ENCODE data around the gene EXT2. TPM values are rescaled to one million over a fixed set of nuclear protein-coding genes. Genes with fewer than 3 reads are reported as not detected.

The EXT2 gene
- total RNA-seq, 2 experiments from 2014 or later, result 22.4 to 24.0 TPM

- Mint-ChIP-seq H3K36me3 (peaks cover 50% of the 10 kb centered on the region), H3K4me3 (no peak overlapping the region), H3K4me1 (no peaks in the 10 kb centered on the region), H3K27me3 (no peaks in the 10 kb centered on the region), H3K27ac (no peak overlapping the region), H3K9me3 (peaks cover 4% of the 10 kb centered on the region)
- no peak for DNase-seq
These were observed 111.8 kb downstream of the EXT2 start for GRCh38 chr11:44207292-44207691.

GRCh38 chr11:44208976-44209603 lies 113.6 kb downstream of the EXT2 start:
- H3K36me3 Mint-ChIP-seq, result peaks cover 56% of the 10 kb centered on the region
- H3K27ac Mint-ChIP-seq, result no peak overlapping the region
- H3K4me1 Mint-ChIP-seq, result no peaks in the 10 kb centered on the region
- no peak for DNase-seq
- no peaks in the 10 kb centered on the region for H3K27me3 Mint-ChIP-seq
- no peak overlapping the region for H3K4me3 Mint-ChIP-seq
- peaks cover 4% of the 10 kb centered on the region for H3K9me3 Mint-ChIP-seq

DNA sequence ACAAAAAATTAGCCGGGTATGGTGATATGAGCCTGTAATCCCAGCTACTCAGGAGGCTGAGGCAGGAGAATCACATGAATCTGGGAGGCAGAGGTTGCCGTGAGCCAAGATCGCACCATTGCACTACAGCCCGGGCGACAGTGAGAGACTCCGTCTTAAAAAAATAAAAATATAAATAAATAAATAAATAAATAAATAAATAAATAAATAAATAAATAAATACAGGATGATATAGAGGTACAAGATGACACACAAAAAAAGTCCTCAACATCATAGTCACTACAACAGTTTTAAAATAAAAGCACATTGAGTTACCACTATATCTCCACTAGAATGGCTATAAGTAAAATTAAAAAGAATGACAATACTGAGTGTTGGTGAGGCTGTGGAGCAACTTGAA lies 116.7 kb downstream of the EXT2 start:
- Mint-ChIP-seq H3K9me3 (peaks cover 4% of the 10 kb centered on the region), H3K4me1 (no peaks in the 10 kb centered on the region), H3K27ac (no peak overlapping the region), H3K36me3 (peaks cover 46% of the 10 kb centered on the region), H3K27me3 (no peaks in the 10 kb centered on the region), H3K4me3 (no peak overlapping the region)
- DNase-seq, result no peak

DNA sequence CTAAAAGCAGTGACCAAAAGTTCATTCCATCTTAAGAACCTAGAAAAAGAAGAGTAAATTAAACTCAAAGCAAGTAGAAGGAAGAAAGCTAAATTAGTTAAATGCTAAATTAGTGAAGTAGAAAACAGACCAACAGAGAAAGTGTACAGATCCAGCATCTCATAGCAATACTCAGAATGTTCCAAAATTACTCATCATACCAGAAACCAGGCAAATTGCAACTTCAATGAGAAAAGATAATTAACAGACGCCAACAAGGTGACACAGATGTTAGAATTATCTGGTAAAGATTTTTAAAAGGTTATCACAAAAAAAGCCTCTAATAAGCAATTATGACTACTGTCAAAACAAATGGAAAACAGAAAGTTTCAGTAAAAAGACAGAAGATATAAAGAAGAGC lies 117.7 kb downstream of the EXT2 start:
- Mint-ChIP-seq H3K36me3 (peaks cover 42% of the 10 kb centered on the region), H3K27ac (no peak overlapping the region), H3K4me1 (no peaks in the 10 kb centered on the region), H3K27me3 (no peaks in the 10 kb centered on the region), H3K9me3 (peaks cover 4% of the 10 kb centered on the region), H3K4me3 (no peak overlapping the region)
- no peak for DNase-seq

- Mint-ChIP-seq H3K27ac (no peak overlapping the region), H3K9me3 (no peaks in the 10 kb centered on the region), H3K36me3 (peaks cover 20% of the 10 kb centered on the region), H3K27me3 (no peaks in the 10 kb centered on the region), H3K4me1 (no peaks in the 10 kb centered on the region), H3K4me3 (no peak overlapping the region)
- DNase-seq, result no peak
These were observed 122.0 kb downstream of the EXT2 start for GRCh38 chr11:44217432-44217831.

- no peak for DNase-seq
- peaks cover 15% of the 10 kb centered on the region for H3K36me3 Mint-ChIP-seq
These were observed 124.6 kb downstream of the EXT2 start for GRCh38 chr11:44219830-44220796.

GRCh38 chr11:44221456-44221855 lies 126.0 kb downstream of the EXT2 start:
- H3K4me1 Mint-ChIP-seq, result peaks cover 8% of the 10 kb centered on the region
- H3K36me3 Mint-ChIP-seq, result peaks cover 16% of the 10 kb centered on the region
- no peaks in the 10 kb centered on the region for H3K9me3 Mint-ChIP-seq
- no peaks in the 10 kb centered on the region for H3K27me3 Mint-ChIP-seq
- H3K4me3 Mint-ChIP-seq, result no peak overlapping the region
- no peak overlapping the region for H3K27ac Mint-ChIP-seq
- DNase-seq, result no peak

More at GRCh38 chr11:44219830-44220796, 124.6 kb downstream of the EXT2 start:
- no peaks in the 10 kb centered on the region for H3K27me3 Mint-ChIP-seq
- no peak overlapping the region for H3K4me3 Mint-ChIP-seq
- H3K27ac Mint-ChIP-seq, result no peak overlapping the region
- H3K9me3 Mint-ChIP-seq, result no peaks in the 10 kb centered on the region
- peaks cover 5% of the 10 kb centered on the region for H3K4me1 Mint-ChIP-seq

DNA sequence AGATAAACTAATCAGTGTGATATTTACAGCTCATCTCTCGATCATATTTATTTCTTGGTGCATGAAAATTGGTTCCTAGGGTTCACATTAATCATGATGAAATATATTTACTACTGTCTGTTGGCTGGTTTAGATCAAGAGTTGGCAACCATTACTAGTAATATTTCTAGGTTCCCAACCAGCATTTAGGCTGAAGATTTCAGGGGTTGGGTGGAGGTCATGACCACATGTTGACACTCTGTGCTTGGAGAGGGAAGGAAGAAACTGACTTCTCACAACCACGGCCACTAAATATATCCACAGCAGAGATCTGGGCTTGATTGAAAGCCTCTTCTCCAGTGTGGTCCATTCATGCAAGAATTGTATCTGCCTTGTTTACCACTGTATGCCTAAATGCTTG lies 126.5 kb downstream of the EXT2 start:
- H3K4me3 Mint-ChIP-seq, result no peak overlapping the region
- no peak for DNase-seq
- no peaks in the 10 kb centered on the region for H3K27me3 Mint-ChIP-seq
- H3K9me3 Mint-ChIP-seq, result no peaks in the 10 kb centered on the region
- H3K4me1 Mint-ChIP-seq, result peaks cover 11% of the 10 kb centered on the region
- H3K36me3 Mint-ChIP-seq, result peaks cover 16% of the 10 kb centered on the region
- no peak overlapping the region for H3K27ac Mint-ChIP-seq

- H3K4me3 Mint-ChIP-seq, result no peak overlapping the region
- DNase-seq, result no peak
These were observed 127.8 kb downstream of the EXT2 start for GRCh38 chr11:44223238-44223637.

DNA sequence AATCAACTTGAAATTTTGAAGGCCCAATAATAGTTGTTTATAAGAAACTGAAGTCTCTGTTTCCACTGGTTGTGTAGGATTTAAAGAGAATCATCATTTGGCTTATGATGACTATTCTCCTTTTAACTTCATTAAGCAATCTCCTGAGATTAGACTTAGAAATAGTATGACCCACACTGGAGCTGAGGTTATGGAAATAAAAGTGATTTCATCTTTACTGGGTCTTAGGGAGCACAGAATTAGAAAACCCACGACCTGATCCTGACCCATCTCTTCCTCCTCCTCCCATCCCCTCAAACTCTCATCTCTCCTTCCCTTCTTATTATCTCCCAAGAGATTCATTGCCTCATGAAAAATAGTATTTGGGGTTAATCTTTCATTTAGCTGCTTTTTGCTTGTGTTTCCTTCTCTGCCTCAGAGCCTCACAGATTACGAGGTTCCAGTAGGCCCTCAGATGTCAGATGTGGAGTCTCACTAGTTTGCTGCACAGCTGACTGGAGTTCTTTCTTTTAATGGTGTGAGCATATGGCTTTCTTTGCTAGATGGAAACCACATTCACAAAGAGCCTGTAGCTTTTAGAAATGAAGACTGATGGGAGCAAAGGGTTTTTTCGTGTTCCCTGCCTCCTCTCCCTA lies 129.5 kb downstream of the EXT2 start:
- Mint-ChIP-seq H3K9me3 (no peaks in the 10 kb centered on the region), H3K27ac (no peak overlapping the region), H3K27me3 (no peaks in the 10 kb centered on the region)

More at GRCh38 chr11:44223238-44223637, 127.8 kb downstream of the EXT2 start:
- peaks cover 11% of the 10 kb centered on the region for H3K4me1 Mint-ChIP-seq
- no peaks in the 10 kb centered on the region for H3K9me3 Mint-ChIP-seq
- H3K36me3 Mint-ChIP-seq, result peaks cover 14% of the 10 kb centered on the region
- H3K27me3 Mint-ChIP-seq, result no peaks in the 10 kb centered on the region
- no peak overlapping the region for H3K27ac Mint-ChIP-seq

DNA sequence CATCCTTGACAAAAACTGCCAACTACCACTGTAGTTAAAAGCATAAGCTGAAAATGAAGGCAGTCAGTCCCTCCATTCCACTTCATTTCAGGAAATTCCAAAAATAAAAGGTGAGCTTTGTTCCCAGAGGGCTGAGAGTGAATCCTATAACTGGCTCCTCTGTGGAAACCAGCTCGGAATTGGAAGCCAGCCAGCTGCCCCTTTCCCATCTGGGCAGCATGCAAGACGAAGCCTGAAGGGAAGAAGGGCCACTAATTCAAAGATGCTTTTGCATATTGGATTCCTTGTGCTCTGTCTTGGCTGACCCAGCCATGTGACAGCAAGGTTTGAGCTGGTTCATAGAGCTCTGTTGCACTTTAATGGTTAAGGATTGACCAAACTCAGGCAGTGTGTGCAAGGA lies 131.0 kb downstream of the EXT2 start:
- peaks cover 9% of the 10 kb centered on the region for H3K36me3 Mint-ChIP-seq
- H3K27me3 Mint-ChIP-seq, result no peaks in the 10 kb centered on the region
- H3K9me3 Mint-ChIP-seq, result no peaks in the 10 kb centered on the region
- H3K4me1 Mint-ChIP-seq, result peaks cover 11% of the 10 kb centered on the region
- H3K27ac Mint-ChIP-seq, result no peak overlapping the region
- no peak for DNase-seq
- no peak overlapping the region for H3K4me3 Mint-ChIP-seq

More for the DNA sequence above, 129.5 kb downstream of the EXT2 start:
- peaks cover 11% of the 10 kb centered on the region for H3K4me1 Mint-ChIP-seq
- no peak overlapping the region for H3K4me3 Mint-ChIP-seq
- DNase-seq, result no peak
- peaks cover 12% of the 10 kb centered on the region for H3K36me3 Mint-ChIP-seq

GRCh38 chr11:44226945-44227344 lies 131.5 kb downstream of the EXT2 start:
- Mint-ChIP-seq H3K4me1 (peaks cover 11% of the 10 kb centered on the region), H3K9me3 (no peaks in the 10 kb centered on the region)

DNA sequence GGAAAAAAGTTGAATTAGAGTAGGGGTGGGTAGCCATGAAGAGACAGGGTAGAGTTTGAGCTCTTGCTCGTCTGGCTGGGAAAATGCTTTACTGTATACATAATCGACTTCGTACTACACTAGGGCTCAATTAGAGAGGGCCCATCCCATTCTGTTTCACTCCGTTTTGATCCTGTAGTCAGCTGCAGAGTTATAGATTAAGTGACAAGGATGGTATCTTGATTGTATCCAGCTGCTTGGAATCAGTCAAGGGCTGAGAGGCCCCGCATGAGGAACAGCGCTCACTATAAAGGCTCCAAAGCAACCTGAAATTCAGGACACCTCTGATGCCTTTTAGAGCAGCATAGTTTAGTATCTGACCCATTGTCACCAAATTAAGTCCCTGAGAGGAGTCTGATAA lies 132.9 kb downstream of the EXT2 start:
- peaks cover 4% of the 10 kb centered on the region for H3K36me3 Mint-ChIP-seq
- no peak overlapping the region for H3K27ac Mint-ChIP-seq
- H3K4me1 Mint-ChIP-seq, result peaks cover 11% of the 10 kb centered on the region
- H3K27me3 Mint-ChIP-seq, result no peaks in the 10 kb centered on the region
- DNase-seq, result no peak
- H3K9me3 Mint-ChIP-seq, result no peaks in the 10 kb centered on the region
- H3K4me3 Mint-ChIP-seq, result no peak overlapping the region

More at GRCh38 chr11:44226945-44227344, 131.5 kb downstream of the EXT2 start:
- no peak for DNase-seq
- peaks cover 6% of the 10 kb centered on the region for H3K36me3 Mint-ChIP-seq
- H3K27me3 Mint-ChIP-seq, result no peaks in the 10 kb centered on the region
- H3K4me3 Mint-ChIP-seq, result no peak overlapping the region
- H3K27ac Mint-ChIP-seq, result no peak overlapping the region

GRCh38 chr11:44229098-44229497 lies 133.6 kb downstream of the EXT2 start:
- Mint-ChIP-seq H3K9me3 (no peaks in the 10 kb centered on the region), H3K4me1 (peaks cover 11% of the 10 kb centered on the region), H3K36me3 (peaks cover 4% of the 10 kb centered on the region), H3K27me3 (no peaks in the 10 kb centered on the region), H3K4me3 (no peak overlapping the region), H3K27ac (no peak overlapping the region)
- no peak for DNase-seq

GRCh38 chr11:44229624-44230023 lies 134.1 kb downstream of the EXT2 start:
- no peak overlapping the region for H3K4me3 Mint-ChIP-seq
- no peaks in the 10 kb centered on the region for H3K9me3 Mint-ChIP-seq
- no peaks in the 10 kb centered on the region for H3K27me3 Mint-ChIP-seq
- DNase-seq, result no peak
- H3K36me3 Mint-ChIP-seq, result peaks cover 4% of the 10 kb centered on the region
- no peak overlapping the region for H3K27ac Mint-ChIP-seq
- H3K4me1 Mint-ChIP-seq, result peaks cover 11% of the 10 kb centered on the region
